ENCODE measurements around the gene ADAMTSL3. TPM values are rescaled to one million over a fixed set of nuclear protein-coding genes. Genes with fewer than 3 reads are reported as not detected.
"Not testable (repeated sequence)": the region's sequence is repeated elsewhere in the genome, so short reads cannot be mapped to it uniquely, and the experiment has no call there.

The ADAMTSL3 gene
- polyA plus RNA-seq, 1 experiment = 0.05 TPM

- peak; percentile 25; the same call in 1 of the 2 replicates for TF ChIP-seq CTCF (IDR thresholded peaks at IDR 0.05; ENCODE audit: low read depth, low read length)
- Histone ChIP-seq H3K27ac (ENCODE audit: low read depth, low read length) (no peak overlapping the region), H3K9me3 (ENCODE audit: control insufficient read depth, insufficient read depth, low read length) (no peaks in the 10 kb centered on the region), H3K4me3 (ENCODE audit: low read depth, low read length) (no peak overlapping the region), H3K27me3 (ENCODE audit: control insufficient read depth, insufficient read depth, low read length) (no peaks in the 10 kb centered on the region)
- POLR2A ChIA-PET = no interaction called here
- CTCF ChIA-PET = interaction anchor here (0.6 to 2.3 kb wide), 17 partner anchors 10 to 786 kb away, joined by 3 to 13 read pairs (median 4); no protein-coding TSS in a partner anchor
- DNase-seq (ENCODE audit: low read depth, low spot score) = no peak
Observed at GRCh38 chr15:84034578-84035398, 380.9 kb downstream of the ADAMTSL3 start.

- POLR2A ChIA-PET = no interaction called here
- Histone ChIP-seq H3K9me3 (ENCODE audit: control insufficient read depth, insufficient read depth, low read length) (no peaks in the 10 kb centered on the region), H3K4me3 (ENCODE audit: low read depth, low read length) (no peak overlapping the region), H3K27ac (ENCODE audit: low read depth, low read length) (no peak overlapping the region), H3K27me3 (ENCODE audit: control insufficient read depth, insufficient read depth, low read length) (no peaks in the 10 kb centered on the region)
- peak; percentile 63 for TF ChIP-seq CTCF (IDR thresholded peaks at IDR 0.05; ENCODE audit: low read depth, low read length)
- CTCF ChIA-PET = interaction anchor here (0.6 to 2.3 kb wide), 15 partner anchors 11 to 475 kb away, joined by 3 to 13 read pairs (median 5); no protein-coding TSS in a partner anchor
- DNase-seq (ENCODE audit: low read depth, low spot score) = peak; percentile 7
Observed at GRCh38 chr15:84035399-84035766, 381.5 kb downstream of the ADAMTSL3 start.

- Histone ChIP-seq H3K27ac (ENCODE audit: low read depth, low read length) (no peak overlapping the region), H3K4me3 (ENCODE audit: low read depth, low read length) (no peak overlapping the region), H3K27me3 (ENCODE audit: control insufficient read depth, insufficient read depth, low read length) (no peaks in the 10 kb centered on the region), H3K9me3 (ENCODE audit: control insufficient read depth, insufficient read depth, low read length) (no peaks in the 10 kb centered on the region)
- CTCF ChIA-PET = interaction anchor here (1.6 kb wide), 1 partner anchor 472 kb away, joined by 8 read pairs; no protein-coding TSS in a partner anchor
- POLR2A ChIA-PET = no interaction called here
- TF ChIP-seq CTCF (IDR thresholded peaks at IDR 0.05; ENCODE audit: low read depth, low read length) = no peak
- DNase-seq (ENCODE audit: low read depth, low spot score) = no peak
Observed at GRCh38 chr15:84037301-84037700, 383.4 kb downstream of the ADAMTSL3 start.

- H3K4me3 ChIP-seq (ENCODE audit: low read depth, low read length); DNase-seq (ENCODE audit: low read depth, low spot score); H3K9me3 ChIP-seq (ENCODE audit: control insufficient read depth, insufficient read depth, low read length); POLR2A ChIA-PET; H3K27ac ChIP-seq (ENCODE audit: low read depth, low read length); H3K27me3 ChIP-seq (ENCODE audit: control insufficient read depth, insufficient read depth, low read length): not testable (repeated sequence)
- CTCF ChIA-PET = interaction anchor here (0.6 kb wide), 1 partner anchor 542 kb away, joined by 3 read pairs; no protein-coding TSS in a partner anchor
Observed at GRCh38 chr15:84042434-84043056, 388.6 kb downstream of the ADAMTSL3 start.

GRCh38 chr15:84046064-84046637 lies 392.2 kb downstream of the ADAMTSL3 start:
- ChIA-PET POLR2A (no interaction called here), CTCF (no interaction called here)
- no peak for TF ChIP-seq CTCF (IDR thresholded peaks at IDR 0.05; ENCODE audit: low read depth, low read length)
- no peaks in the 10 kb centered on the region for H3K27me3 ChIP-seq (ENCODE audit: control insufficient read depth, insufficient read depth, low read length)
- no peak for DNase-seq (ENCODE audit: low read depth, low spot score)
- no peaks in the 10 kb centered on the region for H3K9me3 ChIP-seq (ENCODE audit: control insufficient read depth, insufficient read depth, low read length)
- H3K4me3 ChIP-seq (ENCODE audit: low read depth, low read length) = no peak overlapping the region
- H3K27ac ChIP-seq (ENCODE audit: low read depth, low read length) = no peak overlapping the region

GRCh38 chr15:84049480-84049879 lies 395.6 kb downstream of the ADAMTSL3 start:
- H3K4me3 ChIP-seq (ENCODE audit: low read depth, low read length); H3K27ac ChIP-seq (ENCODE audit: low read depth, low read length); H3K27me3 ChIP-seq (ENCODE audit: control insufficient read depth, insufficient read depth, low read length); POLR2A ChIA-PET; H3K9me3 ChIP-seq (ENCODE audit: control insufficient read depth, insufficient read depth, low read length); CTCF ChIA-PET; DNase-seq (ENCODE audit: low read depth, low spot score): not testable (repeated sequence)

All from AG04450 (cell line).